Testis (tissue), 3 donors: ENCODE measurements around the gene FLT3LG. TPM values are rescaled to one million over a fixed set of nuclear protein-coding genes. Genes with fewer than 3 reads are reported as not detected.

ENCODE experiments used
- DNase-seq: peaks from one replicate; pipeline ENCODE4 v3.0.0-alpha.2; 2019
- H3K27ac ChIP-seq, 2 donors: fragments of 200-600 bp; sonication (generic); one replicate each; pipeline ENCODE4 v1.5.1; 2019
- H3K27me3 ChIP-seq: fragments of 200-600 bp; sonication (generic); one replicate; pipeline ENCODE4 v1.5.1; 2019
- H3K36me3 ChIP-seq: fragments of 200-600 bp; sonication (generic); one replicate; pipeline ENCODE4 v1.5.1; 2017; ENCODE audit warnings: low read depth; ENCODE audit errors: missing control alignments
- H3K4me1 ChIP-seq: fragments of 200-600 bp; sonication (generic); one replicate; pipeline ENCODE4 v1.5.1; 2019
- H3K4me3 ChIP-seq, 2 donors: fragments of 200-600 bp; sonication (generic); one replicate each; pipeline ENCODE4 v1.5.1; 2017 to 2019
- H3K9me3 ChIP-seq: fragments of 200-600 bp; sonication (generic); one replicate; pipeline ENCODE4 v1.5.1; 2017
- POLR2A ChIP-seq: fragments of 450-650 bp; IDR thresholded peaks from one replicate; pipeline ENCODE4 v1.6.1; 2017; ENCODE audit warnings: antibody characterized with exemption, mild to moderate bottlenecking, moderate library complexity
- WGBS, 2 donors: methylation state at CpG; one replicate each; pipeline ENCODE4 v1.1.5; 2018; 5-methylcytosine and 5-hydroxymethylcytosine counted together
- intact Hi-C: fragments of 100-400 bp; cut with DNase I; formaldehyde crosslinking; loops from one replicate; pipeline ENCODE4 v1.15.1; 2023; ENCODE audit warnings: low total_unique reads
- polyA plus RNA-seq: library from polyadenylated mRNA; stranded (reverse); fragments of 350-450 nt; fragmentation: Illumina TruSeq; extraction: RNeasy Lipid Tissue Mini Kit (QIAGEN cat#74804); gene quantifications from one replicate; pipeline ENCODE4 v1.2.3, GENCODE V29; 2014; ENCODE audit warnings: low read depth, low replicate concordance; ENCODE audit not compliant: insufficient read depth
- total RNA-seq, 2 donors: library from RNA; depleted of rRNA; stranded (reverse); fragments of >200 nt; gene quantifications; one replicate each; pipeline ENCODE4 v1.2.3, GENCODE V29; 2016
- TF ChIP-seq, protein P1 (sequence below), 3 experiments: fragments of 450-650 bp in 2 of 3; fragments of 200-600 bp in 1 of 3; sonication (generic) in 1 of 3; IDR thresholded peaks; one replicate each; pipeline ENCODE4 v1.5.1; 2016 to 2019; ENCODE audit warnings: antibody characterized with exemption in 3 of 3, mild to moderate bottlenecking in 2 of 3, moderate library complexity in 1 of 3

FLT3LG gene
- total and polyA plus RNA-seq, 3 donors from 2014 or later = 3.0 to 7.1 (median 4.6) TPM

DNA sequence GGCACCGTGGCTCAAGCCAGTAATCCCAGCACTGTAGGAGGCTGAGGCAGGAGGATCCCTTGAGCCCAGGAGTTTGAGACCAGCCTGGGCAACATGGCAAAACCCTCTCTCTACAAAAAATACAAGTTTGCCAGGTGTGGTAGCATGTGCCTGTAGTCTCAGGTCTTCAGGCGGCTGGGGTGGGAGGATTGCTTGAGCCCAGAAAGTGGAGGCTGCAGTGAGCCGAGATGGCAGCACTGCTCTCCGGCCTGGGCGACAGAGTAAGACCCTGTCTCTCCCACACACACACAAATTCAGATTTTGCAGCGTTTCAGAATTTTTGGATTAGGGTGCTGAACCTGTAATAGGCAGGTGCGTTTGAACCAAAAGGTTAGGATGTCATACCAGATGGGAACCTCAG lies 24.5 kb downstream of the FLT3LG start:
- Histone ChIP-seq H3K4me1 (peaks cover 42% of the 10 kb centered on the region), H3K9me3 (no peaks in the 10 kb centered on the region), H3K27ac (no peak overlapping the region), H3K4me3 (no peak overlapping the region), H3K36me3 (no peaks in the 10 kb centered on the region), H3K27me3 (no peaks in the 10 kb centered on the region)
- intact Hi-C loops = no loop called here
- TF ChIP-seq POLR2A = no peak
- TF ChIP-seq, protein P1, sequence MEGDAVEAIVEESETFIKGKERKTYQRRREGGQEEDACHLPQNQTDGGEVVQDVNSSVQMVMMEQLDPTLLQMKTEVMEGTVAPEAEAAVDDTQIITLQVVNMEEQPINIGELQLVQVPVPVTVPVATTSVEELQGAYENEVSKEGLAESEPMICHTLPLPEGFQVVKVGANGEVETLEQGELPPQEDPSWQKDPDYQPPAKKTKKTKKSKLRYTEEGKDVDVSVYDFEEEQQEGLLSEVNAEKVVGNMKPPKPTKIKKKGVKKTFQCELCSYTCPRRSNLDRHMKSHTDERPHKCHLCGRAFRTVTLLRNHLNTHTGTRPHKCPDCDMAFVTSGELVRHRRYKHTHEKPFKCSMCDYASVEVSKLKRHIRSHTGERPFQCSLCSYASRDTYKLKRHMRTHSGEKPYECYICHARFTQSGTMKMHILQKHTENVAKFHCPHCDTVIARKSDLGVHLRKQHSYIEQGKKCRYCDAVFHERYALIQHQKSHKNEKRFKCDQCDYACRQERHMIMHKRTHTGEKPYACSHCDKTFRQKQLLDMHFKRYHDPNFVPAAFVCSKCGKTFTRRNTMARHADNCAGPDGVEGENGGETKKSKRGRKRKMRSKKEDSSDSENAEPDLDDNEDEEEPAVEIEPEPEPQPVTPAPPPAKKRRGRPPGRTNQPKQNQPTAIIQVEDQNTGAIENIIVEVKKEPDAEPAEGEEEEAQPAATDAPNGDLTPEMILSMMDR (IDR thresholded peaks at IDR 0.05) = no peak
- 80 to 86% methylated on average over 7 of the region's 7 CpGs for WGBS, 2 donors
- DNase-seq = no peak

DNA sequence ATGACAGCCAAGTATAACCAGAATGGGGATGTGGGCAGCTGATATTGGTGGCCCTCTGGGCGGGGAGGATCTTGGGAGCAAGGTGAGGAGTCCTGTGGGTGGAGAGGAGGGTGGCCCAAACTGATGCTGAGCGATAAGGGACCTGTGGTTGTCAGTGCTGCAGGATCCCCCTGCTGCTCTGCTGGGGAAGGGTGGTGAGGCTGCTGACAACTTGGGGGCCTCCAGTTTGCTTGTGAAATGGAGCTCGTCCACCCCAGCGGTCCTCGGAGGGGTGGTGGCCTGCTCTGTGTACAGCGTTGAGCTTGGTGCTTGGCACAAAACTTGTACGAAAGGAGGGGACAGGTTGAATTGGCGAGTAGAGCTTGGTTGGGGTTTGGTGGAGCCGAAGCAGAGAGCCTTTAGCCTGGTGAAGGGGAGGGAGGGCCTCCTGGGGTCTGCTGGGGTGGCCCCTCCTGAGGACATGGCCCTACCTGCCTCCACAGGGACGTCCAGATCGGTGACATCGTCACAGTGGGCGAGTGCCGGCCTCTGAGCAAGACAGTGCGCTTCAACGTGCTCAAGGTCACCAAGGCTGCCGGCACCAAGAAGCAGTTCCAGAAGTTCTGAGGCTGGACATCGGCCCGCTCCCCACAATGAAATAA lies 25.1 kb downstream of the FLT3LG start:
- intact Hi-C loops = no loop called here
- WGBS, 2 donors = 45 to 58% methylated on average over 16 to 19 of the region's 19 CpGs
- no peak overlapping the region for H3K4me3 ChIP-seq
- peak overlapping the region; percentile 65 to 73 for H3K27ac ChIP-seq
- TF ChIP-seq, protein P1 (IDR thresholded peaks at IDR 0.05) = no peak
- no peaks in the 10 kb centered on the region for H3K36me3 ChIP-seq
- H3K4me1 ChIP-seq = peaks cover 42% of the 10 kb centered on the region
- peak; percentile 64 for DNase-seq
- no peaks in the 10 kb centered on the region for H3K9me3 ChIP-seq
- H3K27me3 ChIP-seq = no peaks in the 10 kb centered on the region

DNA sequence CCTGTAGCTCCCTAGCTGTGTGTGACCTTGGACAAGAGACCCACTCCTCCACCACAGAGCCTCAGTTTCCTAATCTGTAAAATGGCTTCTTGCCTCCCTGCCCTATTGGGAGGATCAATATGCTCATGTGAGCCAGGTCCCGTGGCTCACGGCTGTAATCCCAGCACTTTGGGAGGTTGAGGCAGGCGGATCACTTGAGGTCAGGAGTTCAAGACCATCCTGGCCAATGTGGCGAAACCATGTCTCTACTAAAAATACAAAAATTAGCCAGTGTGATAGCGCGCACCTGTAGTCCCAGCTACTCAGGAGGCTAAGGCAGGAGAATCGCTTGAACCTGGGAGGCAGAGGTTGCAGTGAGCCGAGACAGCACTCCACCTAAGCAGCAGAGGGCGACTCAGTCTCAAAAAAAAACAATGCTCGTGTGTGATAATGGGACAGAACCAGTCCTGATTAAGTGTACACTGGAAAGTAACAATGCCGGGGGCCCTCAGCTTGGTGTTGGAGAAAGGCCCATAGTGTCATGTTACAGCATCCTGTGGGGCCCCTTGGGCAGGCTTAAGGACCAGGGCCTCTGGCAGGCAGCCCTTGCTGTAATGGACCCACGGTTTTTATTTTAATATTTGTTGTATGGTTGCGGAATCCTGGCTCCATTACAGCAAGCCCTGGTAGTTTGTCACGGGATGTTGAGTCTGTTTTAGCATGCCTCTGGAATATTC lies 29.0 kb downstream of the FLT3LG start:
- WGBS, 2 donors = 43 to 56% methylated on average over 14 of the region's 14 CpGs
- H3K9me3 ChIP-seq = no peaks in the 10 kb centered on the region
- intact Hi-C loops = no loop called here
- H3K4me3 ChIP-seq = no peak overlapping the region
- DNase-seq = peak; percentile 75
- H3K27ac ChIP-seq = no peak overlapping the region
- H3K4me1 ChIP-seq = peaks cover 29% of the 10 kb centered on the region
- no peaks in the 10 kb centered on the region for H3K27me3 ChIP-seq
- no peaks in the 10 kb centered on the region for H3K36me3 ChIP-seq
- TF ChIP-seq POLR2A = no peak
- TF ChIP-seq, protein P1 (IDR thresholded peaks at IDR 0.05) = peak; percentile 54 to 82 (median 61)

DNA sequence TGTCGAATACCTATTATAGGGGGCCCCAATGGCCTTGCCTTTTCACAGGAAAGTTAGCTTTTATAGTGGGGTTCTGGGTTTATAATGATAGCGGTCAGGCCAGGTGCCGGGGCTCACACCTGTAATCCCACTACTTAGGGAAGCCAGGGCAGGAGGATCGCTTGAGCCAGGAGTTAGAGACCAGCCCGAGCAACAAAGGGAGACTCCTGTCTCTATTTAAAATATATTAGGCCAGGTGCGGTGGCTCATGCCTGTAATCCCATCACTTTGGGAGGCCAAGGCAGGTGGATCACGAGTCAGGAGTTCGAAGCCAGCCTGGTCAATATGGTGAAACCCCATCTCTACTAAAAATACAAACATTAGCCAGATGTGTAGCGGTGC lies 29.6 kb downstream of the FLT3LG start:
- H3K4me3 ChIP-seq = no peak overlapping the region
- no peak for DNase-seq
- no peaks in the 10 kb centered on the region for H3K27me3 ChIP-seq
- no peaks in the 10 kb centered on the region for H3K9me3 ChIP-seq
- TF ChIP-seq POLR2A = no peak
- TF ChIP-seq, protein P1 (IDR thresholded peaks at IDR 0.05) = no peak
- no peaks in the 10 kb centered on the region for H3K36me3 ChIP-seq
- H3K27ac ChIP-seq = no peak overlapping the region
- peaks cover 23% of the 10 kb centered on the region for H3K4me1 ChIP-seq
- intact Hi-C loops = no loop called here
- WGBS, 2 donors = 84 to 92% methylated on average over 7 to 9 of the region's 9 CpGs
